HG03442 (cell line): Measurements from ENCODE around the gene CALD1.

Experiments used
- ATAC-seq: cut with Tn5 transposase; IDR thresholded peaks from one replicate; pipeline ENCODE4 v1.9.1; 2021; ENCODE audit warnings: mild to moderate bottlenecking, moderate library complexity; ENCODE audit not compliant: unreplicated experiment

Gene CALD1

DNA sequence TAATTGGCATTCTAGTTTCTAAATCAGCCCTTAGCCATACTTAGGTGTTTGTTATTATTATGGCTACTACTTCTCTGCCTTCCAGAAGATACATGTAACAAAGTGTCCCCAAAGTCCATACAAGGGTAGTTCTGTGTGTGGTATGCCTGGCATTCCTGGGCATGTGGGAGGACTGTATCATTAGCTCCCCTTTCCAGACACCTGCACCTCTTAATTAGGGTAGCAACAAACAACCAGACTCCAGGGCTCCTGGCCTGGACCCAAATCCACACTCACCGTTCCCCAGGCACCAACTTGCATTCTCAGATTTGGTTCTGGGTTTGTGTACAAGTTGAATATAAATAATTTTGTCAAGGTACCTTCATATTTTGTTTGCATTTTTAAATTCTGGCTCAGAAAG lies 15.5 kb upstream of the CALD1 start:
- ATAC-seq = no peak

GRCh38 chr7:134764365-134764764 lies 15.1 kb upstream of the CALD1 start:
- ATAC-seq = no peak

GRCh38 chr7:134766779-134767519 lies 12.5 kb upstream of the CALD1 start:
- peak; percentile 72 for ATAC-seq

GRCh38 chr7:134767520-134768168 lies 11.8 kb upstream of the CALD1 start:
- ATAC-seq = no peak

DNA sequence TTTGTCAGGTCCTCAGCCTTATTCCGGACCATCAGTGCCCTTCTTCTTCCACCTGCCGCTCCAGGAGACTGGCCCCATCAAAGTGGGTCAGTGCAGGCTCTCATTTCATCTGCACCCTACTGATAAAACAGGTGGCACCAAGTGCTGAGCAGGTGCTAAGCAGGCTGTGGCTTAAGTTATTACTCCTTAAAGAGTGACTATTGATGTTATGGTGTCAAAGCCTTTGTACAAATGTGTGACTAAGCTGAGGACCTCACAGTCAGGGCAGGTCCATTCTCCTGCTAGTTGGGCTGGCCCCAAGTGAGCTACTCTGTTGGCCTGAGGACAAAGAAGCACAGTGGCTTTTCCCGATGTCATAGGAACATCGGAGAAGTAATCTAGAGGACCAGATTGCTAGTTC lies 11.2 kb upstream of the CALD1 start:
- ATAC-seq = no peak

GRCh38 chr7:134770676-134771075 lies 8.8 kb upstream of the CALD1 start:
- no peak for ATAC-seq

DNA sequence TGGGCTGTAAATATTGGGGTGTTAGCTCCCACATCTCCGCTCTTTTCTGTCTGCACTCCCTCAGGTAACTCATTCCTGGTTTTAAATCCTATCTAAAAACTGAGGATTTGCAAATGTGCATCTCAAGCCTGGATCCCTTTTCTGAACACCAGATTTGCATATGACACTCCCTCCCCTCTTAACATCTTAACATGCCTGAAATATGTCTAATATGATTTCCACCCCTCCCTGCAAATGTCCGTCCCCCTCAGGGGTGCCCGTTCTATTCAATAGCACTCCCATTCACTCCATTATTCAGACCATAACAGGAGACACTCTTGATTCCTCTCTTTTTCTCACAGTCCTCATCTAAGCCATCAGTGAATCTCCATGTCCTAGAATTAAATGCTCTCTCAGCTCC lies 8.3 kb upstream of the CALD1 start:
- ATAC-seq = no peak

- ATAC-seq = no peak
Measured at GRCh38 chr7:134771889-134772288, 7.5 kb upstream of the CALD1 start.

DNA sequence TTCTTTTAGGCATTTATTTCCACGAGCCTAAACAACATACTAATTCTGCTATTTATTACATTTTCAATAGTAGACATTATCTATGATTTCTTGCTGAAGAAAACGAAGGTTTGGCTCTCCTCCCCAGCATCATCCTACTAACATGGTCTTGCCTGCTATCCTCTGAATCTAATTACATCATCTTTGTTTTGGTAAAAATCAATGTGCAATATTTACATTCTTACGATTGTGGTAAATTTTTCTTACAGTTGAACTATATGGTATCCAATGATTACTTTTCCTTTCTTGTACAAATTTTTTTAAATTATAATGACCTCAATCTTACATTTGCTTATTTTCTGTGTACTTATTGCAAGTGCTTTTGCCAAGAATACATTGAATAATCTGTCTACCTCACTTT lies 7.0 kb upstream of the CALD1 start:
- ATAC-seq = no peak

GRCh38 chr7:134773164-134773563 lies 6.3 kb upstream of the CALD1 start:
- no peak for ATAC-seq

DNA sequence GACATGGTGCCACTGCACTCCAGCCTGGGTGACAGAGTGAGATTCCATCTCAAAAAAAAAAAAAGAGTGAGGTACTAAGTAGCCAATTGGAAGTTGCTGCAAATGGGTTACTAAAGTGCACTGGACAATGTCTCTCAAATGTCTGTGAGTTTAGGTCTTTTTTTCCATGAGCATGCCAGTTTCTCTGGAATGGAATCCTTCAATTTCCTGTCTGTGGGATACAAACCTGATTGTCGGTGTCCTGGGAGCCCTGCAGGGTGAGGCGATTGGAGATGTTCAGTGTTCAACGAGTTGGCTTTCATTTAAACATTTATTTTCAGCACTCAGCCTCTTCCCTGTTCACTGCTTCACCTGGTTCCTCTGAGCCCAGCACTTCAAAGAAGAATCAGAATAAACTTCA lies 5.3 kb upstream of the CALD1 start:
- ATAC-seq = no peak

- no peak for ATAC-seq
Measured at GRCh38 chr7:134777470-134777869, 2.0 kb upstream of the CALD1 start.

- ATAC-seq = no peak
Measured at GRCh38 chr7:134777908-134778580, 1.4 kb upstream of the CALD1 start.

GRCh38 chr7:134779741-134780065 lies 269 bp downstream of the CALD1 start:
- ATAC-seq = no peak

DNA sequence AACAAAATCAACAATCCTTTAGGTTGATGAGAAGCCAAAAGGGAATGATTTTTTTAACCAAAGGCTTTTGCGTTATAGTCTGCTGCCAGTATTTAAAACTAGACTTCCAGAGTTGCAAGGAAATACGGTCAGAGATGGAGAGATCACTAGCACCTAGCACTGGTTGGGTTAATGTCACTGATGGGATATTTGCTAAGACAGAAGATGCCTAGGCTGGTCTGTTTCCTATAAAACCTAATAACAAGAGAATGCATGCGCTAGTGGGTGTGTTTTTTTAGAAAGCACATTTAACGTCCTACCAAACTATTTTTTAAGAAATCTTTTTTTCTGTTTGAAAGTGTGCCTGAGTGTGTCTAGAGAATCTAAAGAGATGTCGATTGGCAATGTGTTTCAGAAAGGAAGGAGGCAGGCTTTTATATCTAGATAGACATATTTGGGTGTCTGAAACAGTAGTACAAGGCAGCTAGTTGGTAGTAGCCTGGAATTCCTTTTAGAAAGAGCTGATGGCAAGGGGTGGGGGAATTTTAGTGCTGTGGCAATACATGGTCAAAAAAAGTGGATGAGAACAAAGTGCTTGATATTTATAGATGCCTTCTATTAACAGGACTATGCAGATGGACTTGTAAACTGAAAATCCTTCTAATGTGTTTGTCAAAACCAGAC lies 863 bp downstream of the CALD1 start:
- no peak for ATAC-seq

- no peak for ATAC-seq
Measured at GRCh38 chr7:134781171-134781570, 1.7 kb downstream of the CALD1 start.

GRCh38 chr7:134782121-134782623 lies 2.7 kb downstream of the CALD1 start:
- ATAC-seq = peak; percentile 61

DNA sequence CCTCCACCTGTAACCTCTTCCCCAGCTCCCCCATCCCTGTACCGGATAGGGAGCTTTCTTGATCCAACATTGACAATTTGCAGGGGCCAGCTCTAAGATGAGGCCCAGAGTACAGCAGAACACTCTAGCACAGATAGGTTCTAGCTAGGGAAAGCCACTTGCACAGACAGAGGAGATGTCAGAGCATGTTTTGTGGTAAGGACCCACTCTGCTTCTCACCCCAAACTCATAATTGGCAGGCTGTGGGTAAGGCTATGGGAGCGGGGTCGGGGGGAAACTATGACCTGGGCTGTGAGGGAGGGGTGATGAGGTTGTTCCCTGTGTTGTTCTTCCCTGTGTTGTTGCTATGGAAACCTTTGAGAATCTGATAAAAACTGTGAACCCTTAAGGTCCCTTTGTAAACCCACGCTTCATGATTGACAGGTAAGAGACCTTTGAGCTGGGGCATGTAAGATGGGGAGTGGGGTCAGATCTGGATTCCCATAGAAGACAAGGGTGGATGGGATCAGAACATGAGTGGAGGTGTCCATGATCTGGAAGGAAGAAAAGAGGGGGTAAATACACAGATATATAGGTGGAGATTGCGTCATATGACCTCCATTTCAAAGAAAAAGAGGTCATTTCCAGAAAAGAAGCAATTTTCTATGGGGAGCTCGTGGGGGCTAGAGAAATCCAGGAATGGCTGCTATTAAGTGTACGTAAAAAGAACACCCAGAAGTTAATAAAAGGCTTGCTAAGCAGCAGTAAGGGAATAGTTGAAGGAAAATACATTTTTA lies 4.0 kb downstream of the CALD1 start:
- no peak for ATAC-seq

DNA sequence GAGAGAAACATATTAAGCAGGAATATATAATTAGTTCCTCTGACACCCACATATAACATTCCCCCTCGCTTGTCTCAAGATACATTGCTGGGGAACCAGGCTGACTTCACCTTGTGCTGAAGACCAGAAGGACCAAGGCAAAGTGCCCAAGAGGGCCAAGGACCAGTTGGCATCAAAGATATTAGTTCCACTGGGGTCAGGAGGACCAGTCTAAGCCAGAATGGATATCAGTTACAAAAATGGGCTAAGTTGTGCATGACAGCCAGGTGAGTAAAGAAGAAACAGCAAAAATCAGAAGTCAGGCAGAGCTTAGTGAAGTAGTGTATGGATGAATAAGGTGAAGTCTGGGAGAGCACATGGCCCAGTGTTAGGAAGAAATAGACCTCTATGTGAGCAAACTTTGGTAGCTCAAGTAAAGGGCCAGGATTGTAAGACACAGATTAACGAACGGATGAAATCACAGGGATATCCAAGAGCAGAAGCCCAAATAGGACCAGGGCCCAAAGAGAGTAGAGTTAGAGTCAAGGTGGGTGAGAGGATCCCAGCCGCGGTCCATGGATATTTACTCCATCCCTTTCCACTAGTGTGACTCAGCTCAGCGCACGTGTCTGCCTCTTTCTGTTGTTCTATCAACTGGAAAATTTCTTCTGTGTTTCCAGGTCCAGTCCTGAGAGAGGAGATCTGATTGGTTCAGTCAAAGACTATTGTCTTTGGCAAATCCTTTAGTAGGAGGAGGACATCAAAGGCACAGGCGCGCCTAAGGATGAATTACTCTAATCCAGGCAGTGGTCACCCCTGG lies 5.0 kb downstream of the CALD1 start:
- no peak for ATAC-seq

DNA sequence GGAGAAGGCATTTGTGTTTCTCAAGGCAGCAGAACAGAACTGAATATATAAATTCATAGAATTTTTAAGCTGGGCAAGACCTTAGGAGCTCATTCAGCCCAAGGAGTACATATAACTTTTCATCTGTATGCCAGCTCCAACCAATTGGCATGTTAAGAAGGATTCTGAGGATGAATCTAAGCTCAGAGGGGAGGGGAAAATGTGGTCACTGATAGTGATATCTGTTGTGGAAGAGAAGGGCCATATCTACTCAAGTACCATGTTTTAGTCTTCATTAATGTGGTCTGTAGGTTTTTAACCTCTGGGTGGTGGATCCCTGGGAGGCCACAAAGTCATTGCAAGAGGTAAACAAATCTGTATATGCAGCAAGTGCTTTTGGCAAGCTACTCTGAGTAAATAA lies 6.4 kb downstream of the CALD1 start:
- no peak for ATAC-seq
